Glutamatergic neuron (in vitro differentiated cells): Measurements from ENCODE around the gene CYP4F2. TPM values are rescaled to one million over a fixed set of nuclear protein-coding genes. Genes with fewer than 3 reads are reported as not detected.
"Not testable (repeated sequence)": the region's sequence is repeated elsewhere in the genome, so short reads cannot be mapped to it uniquely, and the experiment has no call there.

Experiments used
- DNase-seq: peaks from one replicate; pipeline ENCODE4 v3.0.0; 2022
- H3K27ac Mint-ChIP-seq: one replicate; pipeline ENCODE4 v1.8.0; 2020; ENCODE audit warnings: mild to moderate bottlenecking, mixed read lengths, inconsistent platforms; ENCODE audit not compliant: unreplicated experiment
- H3K27me3 Mint-ChIP-seq: one replicate; pipeline ENCODE4 v1.8.0; 2020; ENCODE audit warnings: mild to moderate bottlenecking, moderate library complexity, mixed read lengths, inconsistent platforms; ENCODE audit not compliant: unreplicated experiment
- H3K36me3 Mint-ChIP-seq: one replicate; pipeline ENCODE4 v1.8.0; 2020; ENCODE audit warnings: mild to moderate bottlenecking, mixed read lengths, inconsistent platforms; ENCODE audit not compliant: unreplicated experiment
- H3K4me1 Mint-ChIP-seq: one replicate; pipeline ENCODE4 v1.8.0; 2020; ENCODE audit warnings: mild to moderate bottlenecking, low read depth, mixed read lengths, inconsistent platforms; ENCODE audit not compliant: unreplicated experiment
- H3K4me3 Mint-ChIP-seq: one replicate; pipeline ENCODE4 v1.8.0; 2020; ENCODE audit warnings: mild to moderate bottlenecking, mixed read lengths, inconsistent platforms; ENCODE audit not compliant: unreplicated experiment
- H3K9me3 Mint-ChIP-seq: one replicate; pipeline ENCODE4 v1.8.0; 2020; ENCODE audit warnings: mild to moderate bottlenecking, moderate library complexity, mixed read lengths, inconsistent platforms; ENCODE audit not compliant: unreplicated experiment
- CTCF ChIP-seq: fragments of 200-600 bp; sonication (generic); IDR thresholded peaks from one replicate; pipeline ENCODE4 v1.5.0; 2021; ENCODE audit not compliant: partially characterized antibody, unreplicated experiment
- total RNA-seq: library from RNA; stranded (reverse); fragmentation: NEBNext Ultra II Directional; extraction: Animal tissue kit (Norgen Biotek cat#: 25700); gene quantifications from one replicate; pipeline ENCODE4 v1.2.1, GENCODE V29; 2021; ENCODE audit not compliant: unreplicated experiment

The CYP4F2 gene
- total RNA-seq, 1 donor from 2014 or later, result not detected

- Mint-ChIP-seq H3K36me3 (no peaks in the 10 kb centered on the region), H3K27me3 (no peaks in the 10 kb centered on the region), H3K27ac (peak overlapping the region; percentile 76), H3K4me3 (peak overlapping the region; percentile 77), H3K9me3 (peaks cover 6% of the 10 kb centered on the region), H3K4me1 (peaks cover 3% of the 10 kb centered on the region)
- no peak for TF ChIP-seq CTCF
- no peak for DNase-seq
Observed at GRCh38 chr19:15837221-15837731, 60.6 kb downstream of the CYP4F2 start.

- DNase-seq, result peak; percentile 81
- peak overlapping the region; percentile 86 for H3K27ac Mint-ChIP-seq
- no peaks in the 10 kb centered on the region for H3K36me3 Mint-ChIP-seq
- H3K4me1 Mint-ChIP-seq, result peaks cover 3% of the 10 kb centered on the region
- TF ChIP-seq CTCF, result no peak
- H3K27me3 Mint-ChIP-seq, result no peaks in the 10 kb centered on the region
- H3K9me3 Mint-ChIP-seq, result peaks cover 6% of the 10 kb centered on the region
- peak overlapping the region; percentile 82 for H3K4me3 Mint-ChIP-seq
Observed at GRCh38 chr19:15836330-15837220, 61.3 kb downstream of the CYP4F2 start.

- not testable (repeated sequence) for H3K9me3 Mint-ChIP-seq, H3K36me3 Mint-ChIP-seq, DNase-seq, H3K27me3 Mint-ChIP-seq, H3K4me1 Mint-ChIP-seq
- H3K27ac Mint-ChIP-seq, result peak overlapping the region; percentile 86
- H3K4me3 Mint-ChIP-seq, result peak overlapping the region; percentile 82
Observed at GRCh38 chr19:15835565-15836329, 62.1 kb downstream of the CYP4F2 start.

GRCh38 chr19:15834232-15834631 is 63.6 kb downstream of the CYP4F2 start:
- H3K9me3 Mint-ChIP-seq, H3K27ac Mint-ChIP-seq, H3K36me3 Mint-ChIP-seq, H3K4me3 Mint-ChIP-seq, H3K27me3 Mint-ChIP-seq, DNase-seq, H3K4me1 Mint-ChIP-seq: not testable (repeated sequence)

- TF ChIP-seq CTCF, result no peak
- no peak for DNase-seq
- H3K9me3 Mint-ChIP-seq, result peaks cover 9% of the 10 kb centered on the region
- H3K27ac Mint-ChIP-seq, result no peak overlapping the region
- H3K4me1 Mint-ChIP-seq, result peaks cover 3% of the 10 kb centered on the region
- peaks cover 4% of the 10 kb centered on the region for H3K27me3 Mint-ChIP-seq
- H3K4me3 Mint-ChIP-seq, result no peak overlapping the region
- peaks cover 8% of the 10 kb centered on the region for H3K36me3 Mint-ChIP-seq
Observed at GRCh38 chr19:15831626-15832025, 66.2 kb downstream of the CYP4F2 start.
